Retina (tissue), 1 donor: ENCODE results near the gene PLA2G4A.
A peak's percentile ranks its signal among the peaks of the same experiment; 100 is the strongest.

Experiments
- DNase-seq: peaks from one replicate; pipeline ENCODE4 v3.0.0-alpha.2; 2016

Gene PLA2G4A

GRCh38 chr1:186828611-186829454 is at the start of gene PLA2G4A:
Gene PLA2G4A (plus strand): TSS chr1:186828949. CDS start chr1:186854355, 25,406 bp downstream.
- DNase-seq, result peak; percentile 55

GRCh38 chr1:186780076-186780475 is 48.7 kb upstream of the PLA2G4A start:
- no peak for DNase-seq

- DNase-seq, result no peak
Observed at GRCh38 chr1:186781730-186782129, 47.0 kb upstream of the PLA2G4A start.

GRCh38 chr1:186782791-186783190 is 46.0 kb upstream of the PLA2G4A start:
- DNase-seq, result no peak

- DNase-seq, result no peak
Observed at GRCh38 chr1:186783193-186783592, 45.6 kb upstream of the PLA2G4A start.

GRCh38 chr1:186785503-186785902 is 43.2 kb upstream of the PLA2G4A start:
- no peak for DNase-seq

- no peak for DNase-seq
Observed at GRCh38 chr1:186790101-186790500, 38.6 kb upstream of the PLA2G4A start.

GRCh38 chr1:186792870-186793581 is 35.7 kb upstream of the PLA2G4A start:
- no peak for DNase-seq

GRCh38 chr1:186793582-186793927 is 35.2 kb upstream of the PLA2G4A start:
- DNase-seq, result no peak

- no peak for DNase-seq
Observed at GRCh38 chr1:186798960-186799688, 29.6 kb upstream of the PLA2G4A start.

- no peak for DNase-seq
Observed at GRCh38 chr1:186799689-186800054, 29.1 kb upstream of the PLA2G4A start.

- no peak for DNase-seq
Observed at GRCh38 chr1:186802388-186802787, 26.4 kb upstream of the PLA2G4A start.

- DNase-seq, result no peak
Observed at GRCh38 chr1:186804679-186805078, 24.1 kb upstream of the PLA2G4A start.

GRCh38 chr1:186806477-186806876 is 22.3 kb upstream of the PLA2G4A start:
- DNase-seq, result no peak

- DNase-seq, result no peak
Observed at GRCh38 chr1:186807163-186807562, 21.6 kb upstream of the PLA2G4A start.

- no peak for DNase-seq
Observed at GRCh38 chr1:186811892-186812291, 16.9 kb upstream of the PLA2G4A start.

GRCh38 chr1:186812570-186812969 is 16.2 kb upstream of the PLA2G4A start:
- no peak for DNase-seq

GRCh38 chr1:186813420-186813819 is 15.3 kb upstream of the PLA2G4A start:
- no peak for DNase-seq

- DNase-seq, result no peak
Observed at GRCh38 chr1:186819126-186819525, 9.6 kb upstream of the PLA2G4A start.

- no peak for DNase-seq
Observed at GRCh38 chr1:186819563-186819962, 9.2 kb upstream of the PLA2G4A start.

- no peak for DNase-seq
Observed at GRCh38 chr1:186829686-186830587, 1.2 kb downstream of the PLA2G4A start.

GRCh38 chr1:186831168-186831567 is 2.4 kb downstream of the PLA2G4A start:
- no peak for DNase-seq
